Activated naive CD8-positive, alpha-beta T cell treated with anti-CD3 and anti-CD28 coated beads, Interleukin-2, amount 10 ng/mL, durations not matched to agents 7 days and 5 days (primary cell): Measurements from ENCODE around the gene GAS7. TPM values are rescaled to one million over a fixed set of nuclear protein-coding genes. Genes with fewer than 3 reads are reported as not detected.

Source experiments
- ATAC-seq: fragments of 150-1000 bp; cut with Tn5 transposase; one replicate; pipeline ENCODE4 v1.10.0; 2021; ENCODE audit warnings: low read depth, moderate library complexity
- POLR2A ChIA-PET: fragments of 350-600 bp; sonication (Branson Sonifier 250); formaldehyde crosslinking; loops from one replicate; lab custom pipeline; 2021; ENCODE audit warnings: antibody characterized with exemption; lab: Charles Lee
- DNase-seq: peaks from one replicate; pipeline ENCODE4 v3.0.0; 2021
- H3K27ac Mint-ChIP-seq: one replicate; pipeline ENCODE4 v1.8.0; 2022; ENCODE audit warnings: mild to moderate bottlenecking, mixed read lengths
- H3K27me3 Mint-ChIP-seq: one replicate; pipeline ENCODE4 v1.8.0; 2022; ENCODE audit warnings: mild to moderate bottlenecking, moderate library complexity, mixed read lengths
- H3K36me3 Mint-ChIP-seq: one replicate; pipeline ENCODE4 v1.8.0; 2021; ENCODE audit warnings: mild to moderate bottlenecking, mixed read lengths
- H3K4me1 Mint-ChIP-seq: one replicate; pipeline ENCODE4 v1.8.0; 2021; ENCODE audit warnings: mixed read lengths
- H3K4me3 Mint-ChIP-seq: one replicate; pipeline ENCODE4 v1.8.0; 2022; ENCODE audit warnings: mild to moderate bottlenecking, moderate library complexity, mixed read lengths
- H3K9me3 Mint-ChIP-seq: one replicate; pipeline ENCODE4 v1.8.0; 2021; ENCODE audit warnings: mixed read lengths
- total RNA-seq, 2 experiments: library from RNA; stranded (reverse); gene quantifications; one replicate each; pipeline ENCODE4 v1.2.3, GENCODE V29; 2021

Gene GAS7
- total RNA-seq, 2 experiments from 2014 or later, result 2.7 to 2.8 TPM

- Mint-ChIP-seq H3K4me1 (no peaks in the 10 kb centered on the region), H3K27ac (no peak overlapping the region), H3K9me3 (no peaks in the 10 kb centered on the region), H3K36me3 (no peaks in the 10 kb centered on the region), H3K27me3 (no peaks in the 10 kb centered on the region), H3K4me3 (no peak overlapping the region)
- no peak for ATAC-seq
- no peak for DNase-seq
- POLR2A ChIA-PET, result no interaction called here
Measured at GRCh38 chr17:9951803-9952202, 246.6 kb downstream of the GAS7 start.

- H3K27me3 Mint-ChIP-seq, result no peaks in the 10 kb centered on the region
- no peaks in the 10 kb centered on the region for H3K9me3 Mint-ChIP-seq
- no peak overlapping the region for H3K27ac Mint-ChIP-seq
- no peaks in the 10 kb centered on the region for H3K36me3 Mint-ChIP-seq
- no peak overlapping the region for H3K4me3 Mint-ChIP-seq
- DNase-seq, result no peak
- H3K4me1 Mint-ChIP-seq, result no peaks in the 10 kb centered on the region
- POLR2A ChIA-PET, result no interaction called here
- no peak for ATAC-seq
Measured at GRCh38 chr17:9948928-9949327, 249.5 kb downstream of the GAS7 start.

GRCh38 chr17:9944704-9945103 lies 253.7 kb downstream of the GAS7 start:
- no peaks in the 10 kb centered on the region for H3K27me3 Mint-ChIP-seq
- H3K9me3 Mint-ChIP-seq, result no peaks in the 10 kb centered on the region
- no peaks in the 10 kb centered on the region for H3K4me1 Mint-ChIP-seq
- no peak overlapping the region for H3K27ac Mint-ChIP-seq
- no peaks in the 10 kb centered on the region for H3K36me3 Mint-ChIP-seq
- ATAC-seq, result no peak
- POLR2A ChIA-PET, result no interaction called here
- H3K4me3 Mint-ChIP-seq, result no peak overlapping the region
- no peak for DNase-seq

- H3K4me3 Mint-ChIP-seq, result no peak overlapping the region
- no peak for ATAC-seq
- POLR2A ChIA-PET, result no interaction called here
- no peaks in the 10 kb centered on the region for H3K27me3 Mint-ChIP-seq
- no peaks in the 10 kb centered on the region for H3K36me3 Mint-ChIP-seq
- H3K27ac Mint-ChIP-seq, result no peak overlapping the region
- no peaks in the 10 kb centered on the region for H3K9me3 Mint-ChIP-seq
- DNase-seq, result no peak
- H3K4me1 Mint-ChIP-seq, result no peaks in the 10 kb centered on the region
Measured at GRCh38 chr17:9943343-9943742, 255.1 kb downstream of the GAS7 start.

GRCh38 chr17:9942885-9943284 lies 255.5 kb downstream of the GAS7 start:
- Mint-ChIP-seq H3K9me3 (no peaks in the 10 kb centered on the region), H3K36me3 (no peaks in the 10 kb centered on the region), H3K27ac (no peak overlapping the region), H3K4me3 (no peak overlapping the region), H3K4me1 (no peaks in the 10 kb centered on the region), H3K27me3 (no peaks in the 10 kb centered on the region)
- no peak for DNase-seq
- ATAC-seq, result no peak
- POLR2A ChIA-PET, result no interaction called here

GRCh38 chr17:9941305-9941704 lies 257.1 kb downstream of the GAS7 start:
- ATAC-seq (no peak), DNase-seq (no peak)
- no peaks in the 10 kb centered on the region for H3K4me1 Mint-ChIP-seq
- H3K27me3 Mint-ChIP-seq, result no peaks in the 10 kb centered on the region
- no peak overlapping the region for H3K27ac Mint-ChIP-seq
- H3K9me3 Mint-ChIP-seq, result no peaks in the 10 kb centered on the region
- POLR2A ChIA-PET, result no interaction called here
- H3K36me3 Mint-ChIP-seq, result no peaks in the 10 kb centered on the region
- no peak overlapping the region for H3K4me3 Mint-ChIP-seq

- Mint-ChIP-seq H3K4me3 (no peak overlapping the region), H3K9me3 (no peaks in the 10 kb centered on the region), H3K4me1 (no peaks in the 10 kb centered on the region), H3K27me3 (no peaks in the 10 kb centered on the region), H3K36me3 (no peaks in the 10 kb centered on the region), H3K27ac (no peak overlapping the region)
- POLR2A ChIA-PET, result no interaction called here
- ATAC-seq (no peak), DNase-seq (no peak)
Measured at GRCh38 chr17:9940841-9941240, 257.6 kb downstream of the GAS7 start.

- POLR2A ChIA-PET, result no interaction called here
- no peak overlapping the region for H3K4me3 Mint-ChIP-seq
- H3K27ac Mint-ChIP-seq, result no peak overlapping the region
- no peaks in the 10 kb centered on the region for H3K27me3 Mint-ChIP-seq
- H3K9me3 Mint-ChIP-seq, result no peaks in the 10 kb centered on the region
- H3K4me1 Mint-ChIP-seq, result no peaks in the 10 kb centered on the region
- no peaks in the 10 kb centered on the region for H3K36me3 Mint-ChIP-seq
- no peak for ATAC-seq
- DNase-seq, result no peak
Measured at GRCh38 chr17:9938764-9939163, 259.6 kb downstream of the GAS7 start.

GRCh38 chr17:9937901-9938300 lies 260.5 kb downstream of the GAS7 start:
- POLR2A ChIA-PET, result no interaction called here
- Mint-ChIP-seq H3K4me3 (no peak overlapping the region), H3K27ac (no peak overlapping the region), H3K4me1 (no peaks in the 10 kb centered on the region), H3K27me3 (no peaks in the 10 kb centered on the region), H3K36me3 (no peaks in the 10 kb centered on the region), H3K9me3 (no peaks in the 10 kb centered on the region)
- ATAC-seq, result no peak
- no peak for DNase-seq

- Mint-ChIP-seq H3K4me1 (no peaks in the 10 kb centered on the region), H3K27me3 (peaks cover 2% of the 10 kb centered on the region), H3K36me3 (no peaks in the 10 kb centered on the region), H3K27ac (no peak overlapping the region), H3K9me3 (no peaks in the 10 kb centered on the region), H3K4me3 (no peak overlapping the region)
- ATAC-seq (no peak), DNase-seq (no peak)
- POLR2A ChIA-PET, result no interaction called here
Measured at GRCh38 chr17:9937241-9937761, 261.1 kb downstream of the GAS7 start.

- Mint-ChIP-seq H3K36me3 (no peaks in the 10 kb centered on the region), H3K4me3 (no peak overlapping the region), H3K9me3 (no peaks in the 10 kb centered on the region), H3K27me3 (peaks cover 2% of the 10 kb centered on the region), H3K27ac (no peak overlapping the region), H3K4me1 (no peaks in the 10 kb centered on the region)
- no peak for ATAC-seq
- POLR2A ChIA-PET, result no interaction called here
- no peak for DNase-seq
Measured at GRCh38 chr17:9936095-9936494, 262.3 kb downstream of the GAS7 start.

- H3K36me3 Mint-ChIP-seq, result no peaks in the 10 kb centered on the region
- peaks cover 2% of the 10 kb centered on the region for H3K27me3 Mint-ChIP-seq
- ATAC-seq, result no peak
- H3K4me3 Mint-ChIP-seq, result no peak overlapping the region
- POLR2A ChIA-PET, result no interaction called here
- no peak for DNase-seq
- no peaks in the 10 kb centered on the region for H3K9me3 Mint-ChIP-seq
- H3K27ac Mint-ChIP-seq, result no peak overlapping the region
- H3K4me1 Mint-ChIP-seq, result no peaks in the 10 kb centered on the region
Measured at GRCh38 chr17:9935408-9935807, 263.0 kb downstream of the GAS7 start.

GRCh38 chr17:9934331-9934730 lies 264.1 kb downstream of the GAS7 start:
- no peak overlapping the region for H3K4me3 Mint-ChIP-seq
- no peak for ATAC-seq
- H3K4me1 Mint-ChIP-seq, result no peaks in the 10 kb centered on the region
- no peak for DNase-seq
- no peak overlapping the region for H3K27ac Mint-ChIP-seq
- no peaks in the 10 kb centered on the region for H3K36me3 Mint-ChIP-seq
- POLR2A ChIA-PET, result no interaction called here
- H3K9me3 Mint-ChIP-seq, result no peaks in the 10 kb centered on the region
- H3K27me3 Mint-ChIP-seq, result peaks cover 2% of the 10 kb centered on the region

- Mint-ChIP-seq H3K4me3 (no peak overlapping the region), H3K27ac (no peak overlapping the region), H3K9me3 (no peaks in the 10 kb centered on the region), H3K27me3 (peaks cover 2% of the 10 kb centered on the region), H3K4me1 (no peaks in the 10 kb centered on the region), H3K36me3 (no peaks in the 10 kb centered on the region)
- DNase-seq (no peak), ATAC-seq (no peak)
- POLR2A ChIA-PET, result no interaction called here
Measured at GRCh38 chr17:9932491-9932890, 265.9 kb downstream of the GAS7 start.
